OCI-LY7 (cell line): ENCODE data around the gene PHGDH. TPM values are rescaled to one million over a fixed set of nuclear protein-coding genes. Genes with fewer than 3 reads are reported as not detected.

Experiments
- BruUV-seq: library from RNA; stranded (reverse); fragments of 400-500 nt; replicated peaks from 2 replicates; lab custom pipeline; 2021; lab: Mats Ljungman, UMichigan
- CTCF ChIA-PET: fragments of 300-600 bp; sonication (Branson Sonifier 250); formaldehyde crosslinking; loops from one replicate; lab custom pipeline; 2022; ENCODE audit warnings: antibody characterized with exemption; ENCODE audit not compliant: unreplicated experiment; lab: Charles Lee
- POLR2A ChIA-PET: fragments of 300-600 bp; sonication (Branson Sonifier 250); formaldehyde crosslinking; loops from one replicate; lab custom pipeline; 2022; ENCODE audit warnings: antibody characterized with exemption; lab: Charles Lee
- DNase-seq: peaks from one replicate; pipeline ENCODE4 v3.0.0-alpha.2; 2015; ENCODE audit warnings: low spot score
- H2AFZ ChIP-seq: fragments of 200-600 bp; sonication (generic), shearing (Covaris generic); 2 replicates; pipeline ENCODE4 v1.6.1; 2014; ENCODE audit warnings: mild to moderate bottlenecking, antibody characterized with exemption, low read length, moderate library complexity
- H3K27ac ChIP-seq: fragments of 200-600 bp; sonication (generic); 2 replicates; pipeline ENCODE4 v1.5.1; 2014; ENCODE audit warnings: mixed run types, low read depth, mild to moderate bottlenecking, moderate library complexity, low read length, inconsistent platforms; ENCODE audit not compliant: poor library complexity, severe bottlenecking
- H3K36me3 ChIP-seq: fragments of 200-600 bp; sonication (generic); 2 replicates; pipeline ENCODE4 v1.6.1; 2014; ENCODE audit warnings: mild to moderate bottlenecking, antibody characterized with exemption, low read length, moderate library complexity, mixed read lengths; ENCODE audit not compliant: insufficient read depth
- H3K4me1 ChIP-seq: fragments of 200-600 bp; sonication (generic); 2 replicates; pipeline ENCODE4 v1.5.1; 2014; ENCODE audit warnings: mild to moderate bottlenecking, low read length; ENCODE audit not compliant: insufficient read depth, poor library complexity, severe bottlenecking
- H3K4me2 ChIP-seq: fragments of 200-600 bp; sonication (generic); 2 replicates; pipeline ENCODE4 v1.6.1; 2014; ENCODE audit warnings: mild to moderate bottlenecking, low read length
- H3K4me3 ChIP-seq: fragments of 200-600 bp; sonication (generic); 2 replicates; pipeline ENCODE4 v1.5.1; 2014; ENCODE audit warnings: mild to moderate bottlenecking, low read depth, low read length; ENCODE audit not compliant: poor library complexity, severe bottlenecking
- H3K79me2 ChIP-seq: fragments of 200-600 bp; sonication (generic); 2 replicates; pipeline ENCODE4 v1.6.1; 2016; ENCODE audit warnings: low read depth, mild to moderate bottlenecking, low read length, moderate library complexity, mixed read lengths; ENCODE audit not compliant: insufficient read depth
- H3K9me2 ChIP-seq: fragments of 200-600 bp; sonication (generic); 2 replicates; pipeline ENCODE4 v1.6.1; 2016; ENCODE audit warnings: mild to moderate bottlenecking, low read length, mixed read lengths; ENCODE audit not compliant: insufficient read depth
- H3K9me3 ChIP-seq: fragments of 200-600 bp; sonication (generic); 2 replicates; pipeline ENCODE4 v1.6.1; 2014; ENCODE audit warnings: mild to moderate bottlenecking, mixed run types, low read length, mixed read lengths
- H4K20me1 ChIP-seq: fragments of 200-600 bp; sonication (generic); 2 replicates; pipeline ENCODE4 v1.6.1; 2014; ENCODE audit warnings: mild to moderate bottlenecking, antibody characterized with exemption, low read length, moderate library complexity, mixed read lengths; ENCODE audit not compliant: insufficient read depth
- EZH2phosphoT487 ChIP-seq: fragments of 200-600 bp; sonication (generic); IDR thresholded peaks from 2 replicates; pipeline ENCODE4 v1.6.1; 2018; ENCODE audit warnings: low read depth, borderline replicate concordance, mild to moderate bottlenecking, mixed run types, antibody characterized with exemption, low read length, moderate library complexity, mixed read lengths
- intact Hi-C: fragments of 100-400 bp; cut with micrococcal nuclease; formaldehyde crosslinking; loops from one replicate; pipeline ENCODE4 v1.10.0; 2022; ENCODE audit not compliant: unreplicated experiment
- total RNA-seq, 2 experiments: library from RNA; depleted of rRNA in 1 of 2; stranded (reverse); fragments of >200 nt in 1 of 2; shearing (Covaris generic) in 1 of 2; gene quantifications; 2 replicates each; pipeline ENCODE4 v1.2.3, GENCODE V29; 2014 to 2022
- TF ChIP-seq, protein P1 (sequence below): fragments of 200-600 bp; sonication (generic); conservative IDR thresholded peaks from 2 replicates; pipeline ENCODE4 v1.5.1; 2014; ENCODE audit warnings: mild to moderate bottlenecking, antibody characterized with exemption, low read length, moderate library complexity, mixed read lengths

Gene PHGDH
- total RNA-seq, 2 experiments from 2014 or later, result 287 to 451 TPM

DNA sequence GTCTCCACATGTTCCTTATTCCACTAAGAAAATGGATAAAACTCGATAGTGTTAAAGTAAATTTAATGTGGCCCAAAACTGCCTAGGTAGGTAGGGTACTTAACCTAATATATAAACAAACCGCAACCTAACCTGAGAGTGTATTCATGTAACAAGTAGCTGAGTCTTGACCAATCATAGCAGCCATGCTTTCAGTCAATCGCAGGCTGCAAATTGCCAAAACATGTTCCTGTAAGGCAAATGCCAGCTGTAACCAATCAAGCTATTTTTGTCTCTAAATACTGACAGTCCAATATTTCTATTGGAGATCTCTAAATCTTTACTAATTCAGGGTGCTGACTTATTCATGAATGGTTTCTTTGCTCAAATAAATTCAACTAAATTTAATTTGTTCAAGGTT is 60.0 kb downstream of the PHGDH start:
- TF ChIP-seq EZH2phosphoT487, result no peak
- TF ChIP-seq, protein P1, sequence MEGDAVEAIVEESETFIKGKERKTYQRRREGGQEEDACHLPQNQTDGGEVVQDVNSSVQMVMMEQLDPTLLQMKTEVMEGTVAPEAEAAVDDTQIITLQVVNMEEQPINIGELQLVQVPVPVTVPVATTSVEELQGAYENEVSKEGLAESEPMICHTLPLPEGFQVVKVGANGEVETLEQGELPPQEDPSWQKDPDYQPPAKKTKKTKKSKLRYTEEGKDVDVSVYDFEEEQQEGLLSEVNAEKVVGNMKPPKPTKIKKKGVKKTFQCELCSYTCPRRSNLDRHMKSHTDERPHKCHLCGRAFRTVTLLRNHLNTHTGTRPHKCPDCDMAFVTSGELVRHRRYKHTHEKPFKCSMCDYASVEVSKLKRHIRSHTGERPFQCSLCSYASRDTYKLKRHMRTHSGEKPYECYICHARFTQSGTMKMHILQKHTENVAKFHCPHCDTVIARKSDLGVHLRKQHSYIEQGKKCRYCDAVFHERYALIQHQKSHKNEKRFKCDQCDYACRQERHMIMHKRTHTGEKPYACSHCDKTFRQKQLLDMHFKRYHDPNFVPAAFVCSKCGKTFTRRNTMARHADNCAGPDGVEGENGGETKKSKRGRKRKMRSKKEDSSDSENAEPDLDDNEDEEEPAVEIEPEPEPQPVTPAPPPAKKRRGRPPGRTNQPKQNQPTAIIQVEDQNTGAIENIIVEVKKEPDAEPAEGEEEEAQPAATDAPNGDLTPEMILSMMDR, result no peak
- DNase-seq, result no peak
- no TSS peak for BruUV-seq
- Histone ChIP-seq H3K79me2 (no peaks in the 10 kb centered on the region), H3K4me2 (no peak overlapping the region), H2AFZ (no peak overlapping the region), H3K9me2 (no peaks in the 10 kb centered on the region), H4K20me1 (no peaks in the 10 kb centered on the region), H3K36me3 (no peaks in the 10 kb centered on the region), H3K4me3 (no peak overlapping the region), H3K27ac (no peak overlapping the region), H3K9me3 (no peaks in the 10 kb centered on the region), H3K4me1 (no peaks in the 10 kb centered on the region)
- POLR2A ChIA-PET, result no interaction called here
- CTCF ChIA-PET, result no interaction called here
- intact Hi-C loops, result no loop called here

DNA sequence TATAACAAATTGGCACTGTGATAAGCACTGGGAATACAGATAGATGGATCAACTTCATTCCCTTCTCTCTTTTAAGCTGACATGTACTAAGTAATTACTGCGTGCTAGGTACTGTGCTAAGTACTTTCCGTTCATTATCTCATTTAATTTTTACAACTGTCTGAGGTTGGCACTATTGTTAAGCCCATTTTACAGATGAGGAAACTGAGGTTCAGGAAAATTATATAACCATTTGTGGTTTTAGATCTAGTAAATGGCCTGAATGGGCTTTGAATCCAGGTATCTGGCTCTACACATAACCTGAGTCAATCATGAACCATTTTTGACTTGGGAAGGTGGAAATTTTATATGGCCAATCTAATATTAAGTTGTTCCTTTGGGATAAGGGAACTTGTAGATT is 60.6 kb downstream of the PHGDH start:
- Histone ChIP-seq H3K4me3 (no peak overlapping the region), H3K79me2 (no peaks in the 10 kb centered on the region), H4K20me1 (no peaks in the 10 kb centered on the region), H3K27ac (no peak overlapping the region), H2AFZ (no peak overlapping the region), H3K9me2 (no peaks in the 10 kb centered on the region), H3K4me1 (no peaks in the 10 kb centered on the region), H3K9me3 (no peaks in the 10 kb centered on the region), H3K4me2 (no peak overlapping the region), H3K36me3 (no peaks in the 10 kb centered on the region)
- ChIA-PET CTCF (interaction anchor here (0.6 kb wide), 1 partner anchor 40 kb away, joined by 3 read pairs; no protein-coding TSS in a partner anchor), POLR2A (no interaction called here)
- intact Hi-C loops, result no loop called here
- no peak for DNase-seq
- no TSS peak for BruUV-seq
- TF ChIP-seq, protein P1, result no peak
- no peak for TF ChIP-seq EZH2phosphoT487

DNA sequence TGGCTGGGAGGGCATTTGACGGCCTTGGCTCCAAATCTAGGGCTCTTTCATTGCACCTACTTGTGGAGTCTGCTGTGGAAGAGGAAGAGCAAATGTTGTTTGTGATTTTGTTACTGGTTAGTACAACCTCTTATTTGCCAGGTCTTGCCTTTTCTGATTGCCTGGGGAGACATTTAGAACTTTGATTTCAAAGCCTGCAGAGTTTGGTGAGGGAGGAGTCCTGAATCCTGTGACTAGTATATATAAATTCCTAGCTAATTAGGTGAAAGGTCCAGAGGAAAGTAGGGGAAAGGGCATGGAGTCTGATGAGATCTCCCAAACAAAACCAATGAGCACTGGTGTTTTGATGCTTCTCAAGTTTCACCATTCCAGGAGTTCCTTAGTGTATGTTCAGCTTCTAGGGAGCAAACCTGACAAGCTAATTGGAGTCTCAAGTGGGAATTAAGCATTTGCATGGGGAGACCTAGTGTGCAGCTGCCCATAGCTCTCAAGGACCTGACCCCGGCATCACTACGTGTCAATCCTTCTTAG is 62.0 kb downstream of the PHGDH start:
- BruUV-seq, result no TSS peak
- DNase-seq, result no peak
- TF ChIP-seq, protein P1, result no peak
- no peak for TF ChIP-seq EZH2phosphoT487
- POLR2A ChIA-PET, result interaction anchor here (1.1 kb wide), 1 partner anchor 15 kb away, joined by 3 read pairs; no protein-coding TSS in a partner anchor
- intact Hi-C loops, result no loop called here
- H3K9me2 ChIP-seq, result no peaks in the 10 kb centered on the region
- H2AFZ ChIP-seq, result no peak overlapping the region
- no peaks in the 10 kb centered on the region for H3K79me2 ChIP-seq
- H4K20me1 ChIP-seq, result no peaks in the 10 kb centered on the region
- no peaks in the 10 kb centered on the region for H3K9me3 ChIP-seq
- H3K4me3 ChIP-seq, result no peak overlapping the region
- no peaks in the 10 kb centered on the region for H3K36me3 ChIP-seq
- no peak overlapping the region for H3K4me2 ChIP-seq
- H3K4me1 ChIP-seq, result no peaks in the 10 kb centered on the region
- H3K27ac ChIP-seq, result no peak overlapping the region
- CTCF ChIA-PET, result no interaction called here
